ENCODE data around the gene MGST3. TPM values are rescaled to one million over a fixed set of nuclear protein-coding genes. Genes with fewer than 3 reads are reported as not detected.

The MGST3 gene
- polyA plus RNA-seq, 2 of the 4 experiments (the other 2 are of a cell fraction) = 216 to 217 TPM

DNA sequence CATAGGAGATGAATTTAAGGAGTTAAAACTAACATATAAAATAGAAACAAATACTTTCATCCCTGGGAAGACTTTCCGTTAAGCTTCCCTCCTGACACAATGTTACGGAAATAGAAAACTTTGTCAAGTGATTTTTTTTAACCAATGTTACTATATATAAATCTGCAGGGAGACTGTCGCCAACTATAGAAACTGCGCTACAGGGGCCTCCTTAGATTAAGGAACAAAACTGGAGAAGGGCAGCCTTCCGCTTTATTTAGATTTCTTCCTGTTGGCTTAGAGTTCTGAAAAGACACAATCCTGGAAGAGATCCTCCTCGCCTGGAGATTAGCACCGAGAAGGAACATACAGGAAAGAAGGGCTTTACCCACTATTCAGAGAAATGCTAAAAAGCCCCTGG lies 1.5 kb downstream of the MGST3 start:
- ChIA-PET POLR2A (interaction anchor here (1.0 kb wide), 1 partner anchor 65 kb away, joined by 5 read pairs; the partner anchor contains the start of gene ALDH9A1), CTCF (interaction anchor here (0.6 to 3.3 kb wide), 6 partner anchors 13 to 281 kb away, joined by 3 to 12 read pairs (median 4); no protein-coding TSS in a partner anchor)
- 82% methylated on average over 7 of the region's 7 CpGs for WGBS (ENCODE audit: missing lambda C conversion rate)
- H3K4me3 ChIP-seq = peak overlapping the region; percentile 72
- DNase-seq (ENCODE audit: low read depth in 1 of 2, low spot score in 1 of 2) (no peak), ATAC-seq (no peak), FAIRE-seq (no peak)
- peak overlapping the region; percentile 86 to 92 for H3K27ac ChIP-seq
- TF ChIP-seq ZC3H11A (IDR thresholded peaks at IDR 0.05) = no peak
- TF ChIP-seq, protein P1, sequence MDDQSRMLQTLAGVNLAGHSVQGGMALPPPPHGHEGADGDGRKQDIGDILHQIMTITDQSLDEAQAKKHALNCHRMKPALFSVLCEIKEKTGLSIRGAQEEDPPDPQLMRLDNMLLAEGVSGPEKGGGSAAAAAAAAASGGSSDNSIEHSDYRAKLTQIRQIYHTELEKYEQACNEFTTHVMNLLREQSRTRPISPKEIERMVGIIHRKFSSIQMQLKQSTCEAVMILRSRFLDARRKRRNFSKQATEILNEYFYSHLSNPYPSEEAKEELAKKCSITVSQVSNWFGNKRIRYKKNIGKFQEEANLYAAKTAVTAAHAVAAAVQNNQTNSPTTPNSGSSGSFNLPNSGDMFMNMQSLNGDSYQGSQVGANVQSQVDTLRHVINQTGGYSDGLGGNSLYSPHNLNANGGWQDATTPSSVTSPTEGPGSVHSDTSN (IDR thresholded peaks at IDR 0.05) = no peak
- no peak for TF ChIP-seq E2F6 (IDR thresholded peaks at IDR 0.05; ENCODE audit: borderline replicate concordance, low read depth)
- TF ChIP-seq HOXA7 (CRISPR knock-in tag; IDR thresholded peaks at IDR 0.05) = no peak
- no peak for TF ChIP-seq BHLHE40 (IDR thresholded peaks at IDR 0.05; ENCODE audit: low read depth, low read length)
- TF ChIP-seq MAFK (IDR thresholded peaks at IDR 0.05; ENCODE audit: partially characterized antibody) = no peak
- TF ChIP-seq, protein P2, sequence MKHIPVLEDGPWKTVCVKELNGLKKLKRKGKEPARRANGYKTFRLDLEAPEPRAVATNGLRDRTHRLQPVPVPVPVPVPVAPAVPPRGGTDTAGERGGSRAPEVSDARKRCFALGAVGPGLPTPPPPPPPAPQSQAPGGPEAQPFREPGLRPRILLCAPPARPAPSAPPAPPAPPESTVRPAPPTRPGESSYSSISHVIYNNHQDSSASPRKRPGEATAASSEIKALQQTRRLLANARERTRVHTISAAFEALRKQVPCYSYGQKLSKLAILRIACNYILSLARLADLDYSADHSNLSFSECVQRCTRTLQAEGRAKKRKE (CRISPR knock-in tag; IDR thresholded peaks at IDR 0.05; ENCODE audit: low read depth) = no peak
- no peak for TF ChIP-seq FOSL2 (IDR thresholded peaks at IDR 0.05)
- TF ChIP-seq FOSL2 (CRISPR knock-in tag; IDR thresholded peaks at IDR 0.05) = no peak
- no peak for TF ChIP-seq RCOR1 (IDR thresholded peaks at IDR 0.05; ENCODE audit: low read depth, low read length)
- TF ChIP-seq POLR2A (IDR thresholded peaks at IDR 0.05; ENCODE audit: low read length) = no peak
- TF ChIP-seq CTCF (IDR thresholded peaks at IDR 0.05) = no peak
- peak overlapping the region; percentile 93 for H3K4me2 ChIP-seq
- H3K4me1 ChIP-seq = peaks cover 57% of the 10 kb centered on the region
- H3K9me3 ChIP-seq = no peaks in the 10 kb centered on the region

DNA sequence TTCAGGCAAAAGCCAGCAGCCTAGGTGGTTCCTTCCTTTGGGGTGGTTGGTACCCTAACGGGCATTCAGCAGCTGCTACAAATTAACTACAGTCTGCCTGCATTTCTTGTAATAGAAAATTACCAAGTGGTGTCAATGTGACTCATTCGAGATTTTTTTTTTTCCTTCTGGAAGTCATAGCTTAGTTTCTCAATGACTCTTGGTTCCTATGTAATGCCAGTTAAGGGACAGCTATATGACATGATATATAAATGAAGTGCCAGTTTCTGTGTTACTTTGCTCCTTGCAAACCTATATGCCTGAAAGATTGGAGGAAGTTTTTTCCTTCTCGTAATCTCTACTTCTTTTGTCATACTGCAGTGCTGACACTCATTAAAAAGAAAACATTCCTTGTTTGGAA lies 2.6 kb downstream of the MGST3 start:
- POLR2A ChIA-PET = no interaction called here
- H3K4me3 ChIP-seq = no peak overlapping the region

More for the DNA sequence above, 2.6 kb downstream of the MGST3 start:
- FAIRE-seq (no peak), ATAC-seq (no peak), DNase-seq (ENCODE audit: low read depth in 1 of 2, low spot score in 1 of 2) (no peak)
- CTCF ChIA-PET = interaction anchor here (3.3 kb wide), 1 partner anchor 32 kb away, joined by 12 read pairs; no protein-coding TSS in a partner anchor
- TF ChIP-seq CBX2 (IDR thresholded peaks at IDR 0.05; ENCODE audit: borderline replicate concordance, low read depth) = no peak
- no peak for TF ChIP-seq JUNB (IDR thresholded peaks at IDR 0.05)
- no peak for TF ChIP-seq EHF (CRISPR knock-in tag; IDR thresholded peaks at IDR 0.05)
- TF ChIP-seq BCL3 (IDR thresholded peaks at IDR 0.05) = no peak
- TF ChIP-seq FOSL2 (IDR thresholded peaks at IDR 0.05) = no peak
- no peak; the same call in 1 of the 2 replicates for TF ChIP-seq FOSL2 (CRISPR knock-in tag; IDR thresholded peaks at IDR 0.05)
- TF ChIP-seq RCOR1 (IDR thresholded peaks at IDR 0.05; ENCODE audit: low read depth, low read length) = no peak
- Histone ChIP-seq H3K9me3 (no peaks in the 10 kb centered on the region), H3K4me2 (peak overlapping the region; percentile 93), H3K27ac (no peak overlapping the region), H3K4me1 (peaks cover 69% of the 10 kb centered on the region)
- WGBS (ENCODE audit: missing lambda C conversion rate) = 44% methylated on average over 3 of the region's 3 CpGs

All from A549 (cell line).